ENCODE data around the gene IGSF21.

The IGSF21 gene

GRCh38 chr1:18307329-18307898 is 199.8 kb downstream of the IGSF21 start:
- no peak for DNase-seq

GRCh38 chr1:18309552-18310155 is 202.1 kb downstream of the IGSF21 start:
- DNase-seq: no peak

- no peak for DNase-seq
Observed at GRCh38 chr1:18312961-18313360, 205.4 kb downstream of the IGSF21 start.

- no peak for DNase-seq
Observed at GRCh38 chr1:18313523-18313922, 205.9 kb downstream of the IGSF21 start.

GRCh38 chr1:18314399-18314798 is 206.8 kb downstream of the IGSF21 start:
- DNase-seq: no peak

GRCh38 chr1:18315449-18315848 is 207.9 kb downstream of the IGSF21 start:
- DNase-seq: no peak

- no peak for DNase-seq
Observed at GRCh38 chr1:18316764-18317163, 209.2 kb downstream of the IGSF21 start.

- DNase-seq: no peak
Observed at GRCh38 chr1:18319099-18319498, 211.5 kb downstream of the IGSF21 start.

- no peak for DNase-seq
Observed at GRCh38 chr1:18320051-18320450, 212.5 kb downstream of the IGSF21 start.

GRCh38 chr1:18322368-18323032 is 214.9 kb downstream of the IGSF21 start:
- DNase-seq: no peak

GRCh38 chr1:18323259-18323658 is 215.7 kb downstream of the IGSF21 start:
- DNase-seq: no peak

GRCh38 chr1:18324246-18324645 is 216.6 kb downstream of the IGSF21 start:
- no peak for DNase-seq

- no peak for DNase-seq
Observed at GRCh38 chr1:18325136-18325535, 217.5 kb downstream of the IGSF21 start.

- no peak for DNase-seq
Observed at GRCh38 chr1:18326211-18326897, 218.8 kb downstream of the IGSF21 start.

- DNase-seq: no peak
Observed at GRCh38 chr1:18327650-18328049, 220.1 kb downstream of the IGSF21 start.

- DNase-seq: no peak
Observed at GRCh38 chr1:18328803-18329202, 221.2 kb downstream of the IGSF21 start.

GRCh38 chr1:18329469-18330253 is 222.1 kb downstream of the IGSF21 start:
- DNase-seq: no peak

- DNase-seq: no peak
Observed at GRCh38 chr1:18332576-18332975, 225.0 kb downstream of the IGSF21 start.

- no peak for DNase-seq
Observed at GRCh38 chr1:18333220-18333619, 225.6 kb downstream of the IGSF21 start.

- no peak for DNase-seq
Observed at GRCh38 chr1:18336801-18337200, 229.2 kb downstream of the IGSF21 start.

- DNase-seq: no peak
Observed at GRCh38 chr1:18337757-18338156, 230.2 kb downstream of the IGSF21 start.

- no peak for DNase-seq
Observed at GRCh38 chr1:18339161-18339560, 231.6 kb downstream of the IGSF21 start.

- no peak for DNase-seq
Observed at GRCh38 chr1:18340158-18340764, 232.7 kb downstream of the IGSF21 start.
